OCI-LY1 (cell line): ENCODE data around the gene SEMA5A.

Experiments used
- H2AFZ ChIP-seq: fragments of 200-600 bp; sonication (generic), shearing (Covaris generic); 2 replicates; pipeline ENCODE4 v1.6.0; 2014; ENCODE audit warnings: antibody characterized with exemption, mild to moderate bottlenecking, low read length
- H3F3A ChIP-seq: fragments of 200-600 bp; sonication (generic), shearing (Covaris generic); 2 replicates; pipeline ENCODE4 v1.6.0; 2014; ENCODE audit warnings: mild to moderate bottlenecking, antibody characterized with exemption, low read length, moderate library complexity; ENCODE audit not compliant: insufficient read depth
- H3K27ac ChIP-seq: fragments of 200-600 bp; sonication (generic); 2 replicates; pipeline ENCODE4 v1.5.1; 2014; ENCODE audit warnings: low read length, mixed run types, mild to moderate bottlenecking, low read depth; ENCODE audit not compliant: poor library complexity, severe bottlenecking
- H3K27me3 ChIP-seq: fragments of 200-600 bp; sonication (generic); 2 replicates; pipeline ENCODE4 v1.6.0; 2014; ENCODE audit warnings: antibody characterized with exemption, mild to moderate bottlenecking, low read length, moderate library complexity; ENCODE audit not compliant: insufficient read depth
- H3K36me3 ChIP-seq: fragments of 200-600 bp; sonication (generic); 2 replicates; pipeline ENCODE4 v1.6.1; 2014; ENCODE audit warnings: mild to moderate bottlenecking, antibody characterized with exemption, low read length, moderate library complexity, mixed read lengths; ENCODE audit not compliant: insufficient read depth
- H3K4me1 ChIP-seq: fragments of 200-600 bp; sonication (generic); 2 replicates; pipeline ENCODE4 v1.5.1; 2014; ENCODE audit warnings: mild to moderate bottlenecking, low read length, moderate library complexity; ENCODE audit not compliant: insufficient read depth, severe bottlenecking
- H3K4me2 ChIP-seq: fragments of 200-600 bp; sonication (generic), shearing (Covaris generic); 2 replicates; pipeline ENCODE4 v1.6.1; 2014; ENCODE audit warnings: low read length
- H3K4me3 ChIP-seq: fragments of 200-600 bp; sonication (generic); 2 replicates; pipeline ENCODE4 v1.5.1; 2014; ENCODE audit warnings: low read length, low read depth, mild to moderate bottlenecking, mixed read lengths; ENCODE audit not compliant: poor library complexity, severe bottlenecking
- H3K79me2 ChIP-seq: fragments of 200-600 bp; shearing (Covaris generic); 2 replicates; pipeline ENCODE4 v1.6.1; 2016; ENCODE audit warnings: mixed run types, low read length, mixed read lengths; ENCODE audit not compliant: insufficient read depth
- H3K9ac ChIP-seq: fragments of 200-600 bp; sonication (generic), shearing (Covaris generic); 2 replicates; pipeline ENCODE4 v1.6.1; 2014; ENCODE audit warnings: mild to moderate bottlenecking, low read length, mixed read lengths
- H3K9me2 ChIP-seq: fragments of 200-600 bp; sonication (generic), shearing (Covaris generic); 2 replicates; pipeline ENCODE4 v1.6.1; 2014; ENCODE audit warnings: low read depth, mild to moderate bottlenecking, low read length, mixed read lengths
- H3K9me3 ChIP-seq: fragments of 200-600 bp; shearing (Covaris generic); 2 replicates; pipeline ENCODE4 v1.6.1; 2014; ENCODE audit warnings: low read length, mixed read lengths
- H4K20me1 ChIP-seq: fragments of 200-600 bp; sonication (generic), shearing (Covaris generic); 2 replicates; pipeline ENCODE4 v1.6.0; 2016; ENCODE audit warnings: mild to moderate bottlenecking, low read length; ENCODE audit not compliant: insufficient read depth
- EZH2 ChIP-seq: fragments of 200-600 bp; sonication (generic), shearing (Covaris generic); IDR thresholded peaks from 2 replicates; pipeline ENCODE4 v1.8.0; 2017; ENCODE audit warnings: borderline replicate concordance, mixed run types, mild to moderate bottlenecking, antibody characterized with exemption, low read length, moderate library complexity, mixed read lengths
- TF ChIP-seq, protein P1 (sequence below): fragments of 200-600 bp; sonication (generic), shearing (Covaris generic); IDR thresholded peaks from 2 replicates; pipeline ENCODE4 v1.5.1; 2017; ENCODE audit warnings: mild to moderate bottlenecking, antibody characterized with exemption, low read length, moderate library complexity, mixed read lengths

The SEMA5A gene

DNA sequence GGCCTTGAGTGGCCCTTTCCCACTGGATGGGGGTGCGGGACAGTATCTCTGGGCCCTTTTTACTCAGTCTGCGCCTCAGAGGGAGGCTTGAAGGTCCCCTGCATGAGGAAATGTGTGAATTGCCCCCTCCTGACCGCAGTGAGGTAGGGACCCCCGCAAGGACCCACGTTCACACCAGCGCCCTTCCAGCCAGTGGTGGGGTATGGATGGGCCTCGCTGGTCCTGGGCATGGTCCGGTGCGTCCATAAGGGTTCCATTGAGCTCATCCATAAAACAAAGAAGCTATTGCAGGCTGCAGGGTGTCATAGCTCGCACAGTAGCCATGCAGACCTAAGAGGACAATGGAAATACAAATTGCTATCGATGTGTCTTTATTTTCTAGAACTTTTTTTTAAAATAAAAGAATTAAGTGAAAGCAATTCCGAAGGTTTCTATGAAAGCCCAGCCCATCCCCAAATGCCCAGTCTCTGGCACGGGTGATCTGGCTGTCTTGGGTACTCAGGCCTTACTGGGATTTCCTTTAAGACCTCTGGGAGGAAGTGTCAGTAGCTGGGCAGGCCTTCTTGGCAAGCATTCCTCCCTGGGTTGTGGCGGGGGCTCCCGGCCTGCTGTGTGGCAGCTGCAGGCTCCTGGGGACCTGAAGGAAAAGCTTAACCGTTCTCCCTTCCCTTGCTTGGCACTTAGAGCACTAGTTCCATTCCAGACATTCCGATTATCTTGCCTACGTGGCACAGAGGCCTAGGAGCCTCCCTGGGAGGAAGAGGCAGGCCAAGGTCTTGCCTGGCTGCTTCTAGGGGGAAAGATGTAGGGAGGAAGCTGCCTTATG lies 1.5 kb upstream of the SEMA5A start:
- no peak overlapping the region for H3K4me2 ChIP-seq
- H2AFZ ChIP-seq = no peak overlapping the region
- H3K27me3 ChIP-seq = no peaks in the 10 kb centered on the region
- H3K4me1 ChIP-seq = no peaks in the 10 kb centered on the region
- TF ChIP-seq, protein P1, sequence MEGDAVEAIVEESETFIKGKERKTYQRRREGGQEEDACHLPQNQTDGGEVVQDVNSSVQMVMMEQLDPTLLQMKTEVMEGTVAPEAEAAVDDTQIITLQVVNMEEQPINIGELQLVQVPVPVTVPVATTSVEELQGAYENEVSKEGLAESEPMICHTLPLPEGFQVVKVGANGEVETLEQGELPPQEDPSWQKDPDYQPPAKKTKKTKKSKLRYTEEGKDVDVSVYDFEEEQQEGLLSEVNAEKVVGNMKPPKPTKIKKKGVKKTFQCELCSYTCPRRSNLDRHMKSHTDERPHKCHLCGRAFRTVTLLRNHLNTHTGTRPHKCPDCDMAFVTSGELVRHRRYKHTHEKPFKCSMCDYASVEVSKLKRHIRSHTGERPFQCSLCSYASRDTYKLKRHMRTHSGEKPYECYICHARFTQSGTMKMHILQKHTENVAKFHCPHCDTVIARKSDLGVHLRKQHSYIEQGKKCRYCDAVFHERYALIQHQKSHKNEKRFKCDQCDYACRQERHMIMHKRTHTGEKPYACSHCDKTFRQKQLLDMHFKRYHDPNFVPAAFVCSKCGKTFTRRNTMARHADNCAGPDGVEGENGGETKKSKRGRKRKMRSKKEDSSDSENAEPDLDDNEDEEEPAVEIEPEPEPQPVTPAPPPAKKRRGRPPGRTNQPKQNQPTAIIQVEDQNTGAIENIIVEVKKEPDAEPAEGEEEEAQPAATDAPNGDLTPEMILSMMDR = no peak
- TF ChIP-seq EZH2 = no peak
- H3K9me2 ChIP-seq = no peaks in the 10 kb centered on the region
- no peak overlapping the region for H3K9ac ChIP-seq
- H3K79me2 ChIP-seq = no peaks in the 10 kb centered on the region
- H3K4me3 ChIP-seq = no peak overlapping the region
- no peak overlapping the region for H3K27ac ChIP-seq
- no peaks in the 10 kb centered on the region for H3K9me3 ChIP-seq
- no peaks in the 10 kb centered on the region for H4K20me1 ChIP-seq
- no peaks in the 10 kb centered on the region for H3F3A ChIP-seq
- no peaks in the 10 kb centered on the region for H3K36me3 ChIP-seq

DNA sequence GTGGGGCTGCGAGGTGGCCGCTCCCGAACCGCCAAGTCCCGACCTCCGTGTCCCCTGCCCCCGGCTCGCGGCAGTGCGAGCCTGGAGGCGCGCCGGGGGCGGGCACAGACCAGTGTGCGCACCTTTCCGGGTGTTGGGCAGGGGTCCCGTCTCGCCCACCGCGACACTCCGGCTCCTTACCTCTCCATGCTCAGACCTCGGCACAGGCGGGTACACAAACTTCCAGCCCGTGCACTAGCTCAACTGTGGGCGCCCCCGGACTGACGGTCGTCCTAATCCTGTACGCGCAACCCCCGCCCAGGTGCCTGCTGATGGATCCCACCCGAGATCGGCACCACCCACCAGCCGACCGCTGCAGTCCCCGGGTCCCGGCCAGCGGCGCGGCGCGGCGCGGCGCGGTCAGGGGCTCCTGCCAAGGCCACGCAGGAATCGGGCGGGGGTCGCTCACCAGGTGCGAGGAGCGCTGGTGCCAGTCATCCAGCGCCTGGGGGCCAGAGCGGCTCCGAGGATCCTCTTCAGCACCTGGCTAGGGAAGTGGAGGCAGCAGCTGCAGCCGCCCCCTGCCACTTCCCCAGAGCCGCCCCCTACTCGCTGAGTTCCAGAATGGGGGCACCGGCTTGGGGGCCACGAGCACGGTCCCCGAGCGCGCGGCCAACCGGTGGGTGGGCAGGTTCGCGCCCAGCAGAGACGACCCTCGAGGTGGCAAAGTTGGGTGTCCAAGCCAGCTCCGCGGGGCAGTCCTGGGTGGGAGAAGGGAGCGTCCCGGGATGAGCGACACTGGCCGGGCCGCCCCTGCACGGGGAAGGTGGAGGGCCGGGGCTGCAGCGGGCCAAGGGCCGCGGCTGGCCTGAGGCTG lies 511 bp downstream of the SEMA5A start:
- Histone ChIP-seq H3K79me2 (no peaks in the 10 kb centered on the region), H3F3A (no peaks in the 10 kb centered on the region), H4K20me1 (no peaks in the 10 kb centered on the region), H3K4me2 (no peak overlapping the region), H3K9me2 (no peaks in the 10 kb centered on the region), H3K9ac (no peak overlapping the region), H3K36me3 (no peaks in the 10 kb centered on the region), H3K4me3 (no peak overlapping the region), H3K27me3 (no peaks in the 10 kb centered on the region), H2AFZ (no peak overlapping the region), H3K27ac (no peak overlapping the region), H3K4me1 (no peaks in the 10 kb centered on the region), H3K9me3 (no peaks in the 10 kb centered on the region)
- TF ChIP-seq, protein P1 = no peak
- TF ChIP-seq EZH2 = no peak

DNA sequence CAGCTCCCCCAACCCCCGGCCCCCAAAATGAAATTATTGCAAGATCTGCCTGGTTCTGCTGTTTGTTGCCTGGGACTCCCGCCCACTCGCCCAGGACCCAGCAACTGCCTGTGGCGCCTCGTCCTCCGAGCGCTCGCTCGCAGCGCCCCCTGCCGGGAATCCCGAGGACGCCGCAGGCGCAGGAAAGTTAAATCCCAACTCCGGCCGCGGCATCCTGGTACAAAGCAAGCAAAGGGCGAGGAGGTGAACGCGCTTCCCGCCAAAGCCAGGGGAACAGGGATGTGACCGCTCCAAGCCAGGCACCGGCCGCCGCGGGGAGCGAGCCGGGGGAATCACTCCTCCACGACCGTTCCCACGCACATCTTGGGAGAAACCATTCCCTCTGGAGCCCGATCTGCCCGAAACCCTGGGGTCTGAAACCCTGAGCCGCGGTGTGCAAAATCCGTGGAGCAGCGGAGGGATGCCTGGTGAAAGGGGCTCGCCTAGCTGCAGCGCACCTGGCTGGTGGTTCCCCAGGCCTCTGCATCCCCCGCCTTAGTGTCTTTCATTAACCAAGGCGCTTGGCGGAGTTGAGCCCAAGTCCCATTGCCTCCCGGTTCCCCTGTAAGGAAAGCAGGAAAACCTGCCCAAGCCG lies 1.3 kb downstream of the SEMA5A start:
- no peaks in the 10 kb centered on the region for H3K79me2 ChIP-seq
- H3K4me2 ChIP-seq = no peak overlapping the region
- no peaks in the 10 kb centered on the region for H3K9me2 ChIP-seq
- H3K36me3 ChIP-seq = no peaks in the 10 kb centered on the region
- H3K9me3 ChIP-seq = no peaks in the 10 kb centered on the region
- no peaks in the 10 kb centered on the region for H4K20me1 ChIP-seq
- no peaks in the 10 kb centered on the region for H3K4me1 ChIP-seq
- H3K27ac ChIP-seq = no peak overlapping the region
- no peak for TF ChIP-seq EZH2
- TF ChIP-seq, protein P1 = no peak
- H3K27me3 ChIP-seq = no peaks in the 10 kb centered on the region
- no peaks in the 10 kb centered on the region for H3F3A ChIP-seq
- H3K9ac ChIP-seq = no peak overlapping the region
- H3K4me3 ChIP-seq = no peak overlapping the region
- H2AFZ ChIP-seq = no peak overlapping the region
